GM19468 (cell line): ENCODE data around the gene ERCC6L.
"Not testable (repeated sequence)": the region's sequence is repeated elsewhere in the genome, so short reads cannot be mapped to it uniquely, and the experiment has no call there.

Source experiments
- ATAC-seq: cut with Tn5 transposase; IDR thresholded peaks from one replicate; pipeline ENCODE4 v1.9.1; 2021; ENCODE audit warnings: mild to moderate bottlenecking, moderate library complexity, moderate number of reproducible peaks; ENCODE audit not compliant: unreplicated experiment; ENCODE audit errors: extremely low read depth

The ERCC6L gene

DNA sequence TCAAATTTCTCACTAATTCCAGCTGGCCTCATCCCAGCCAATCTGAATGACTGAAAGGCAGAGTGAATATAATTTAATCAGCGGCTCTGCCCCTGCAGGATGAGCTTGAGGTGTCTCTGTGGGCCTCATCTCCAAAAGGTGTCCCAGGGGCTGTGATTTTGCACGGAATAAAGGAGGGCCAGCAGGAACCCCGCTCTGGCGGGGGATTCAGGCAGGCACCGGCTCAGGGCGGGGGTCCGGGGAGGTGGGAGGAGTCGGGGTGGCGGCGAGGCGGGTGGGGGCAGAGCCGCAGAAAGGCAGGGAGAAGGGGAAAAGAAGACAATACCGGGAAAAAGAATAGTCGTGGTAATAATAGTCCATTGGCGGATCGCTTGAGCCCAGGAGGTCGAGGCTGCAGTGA, 16.0 kb upstream of the ERCC6L start:
- no peak for ATAC-seq

- ATAC-seq = no peak
Measured at GRCh38 chrX:72253686-72254085, 14.9 kb upstream of the ERCC6L start.

- no peak for ATAC-seq
Measured at GRCh38 chrX:72247206-72247942, 8.5 kb upstream of the ERCC6L start.

GRCh38 chrX:72245461-72246089, 6.7 kb upstream of the ERCC6L start:
- ATAC-seq = peak; percentile 58

DNA sequence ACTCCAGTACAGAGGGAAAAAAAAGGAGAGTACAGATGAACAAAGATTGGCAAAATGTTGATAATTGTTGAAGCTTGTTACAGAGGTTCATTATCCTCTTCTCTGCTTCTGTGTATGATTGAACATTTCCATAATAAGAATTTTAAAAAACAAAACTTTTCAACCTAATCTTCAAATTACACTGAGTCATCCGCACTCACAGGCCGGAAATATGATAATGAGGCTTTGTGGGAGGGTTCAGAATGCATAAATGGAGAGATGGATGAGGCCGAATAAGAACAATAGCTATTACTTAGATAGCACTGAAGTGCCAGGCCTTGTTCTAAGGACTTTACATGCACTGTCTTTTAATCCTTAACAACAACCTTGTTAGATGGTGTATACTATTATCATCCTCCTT, 4.6 kb upstream of the ERCC6L start:
- no peak for ATAC-seq

DNA sequence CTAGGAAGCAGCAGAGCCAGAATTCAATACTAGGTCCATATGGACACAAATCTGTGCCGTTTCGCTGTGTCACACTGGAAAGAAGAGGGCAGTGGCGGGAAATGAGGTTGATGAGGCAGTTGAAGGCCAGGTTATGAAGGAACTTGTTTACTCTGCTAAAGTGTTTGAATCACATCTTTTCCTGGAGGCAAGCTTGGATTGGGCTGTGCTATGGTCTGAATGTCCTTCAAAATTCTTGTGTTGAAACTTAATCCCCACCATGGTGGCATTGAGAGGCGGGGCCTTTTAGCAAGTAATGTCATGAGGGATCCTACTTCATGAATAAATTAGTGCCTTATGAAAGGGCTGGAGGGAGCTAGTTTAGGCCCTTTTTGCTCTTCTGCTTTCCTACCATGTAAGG, 2.1 kb upstream of the ERCC6L start:
- ATAC-seq = no peak

DNA sequence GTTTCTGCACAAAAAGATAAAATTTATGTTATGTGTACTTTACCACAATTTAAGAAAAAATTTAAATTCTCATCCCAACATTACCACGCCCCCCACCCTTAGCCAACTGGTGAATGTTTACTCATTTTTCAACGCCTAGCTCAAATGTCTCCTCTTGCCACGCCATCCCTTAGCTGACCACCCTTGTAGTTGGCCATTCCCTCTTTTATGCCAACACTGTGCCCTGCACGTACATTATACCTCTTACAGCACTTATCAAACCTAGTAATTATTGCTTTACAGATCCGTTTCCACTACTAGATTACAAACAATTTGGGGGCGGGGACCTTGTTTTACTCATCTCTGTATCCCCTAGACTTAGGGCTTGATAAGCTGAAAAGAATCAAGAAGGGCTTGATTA, 644 bp downstream of the ERCC6L start:
- no peak for ATAC-seq

- no peak for ATAC-seq
Measured at GRCh38 chrX:72236841-72237240, 2.0 kb downstream of the ERCC6L start.

DNA sequence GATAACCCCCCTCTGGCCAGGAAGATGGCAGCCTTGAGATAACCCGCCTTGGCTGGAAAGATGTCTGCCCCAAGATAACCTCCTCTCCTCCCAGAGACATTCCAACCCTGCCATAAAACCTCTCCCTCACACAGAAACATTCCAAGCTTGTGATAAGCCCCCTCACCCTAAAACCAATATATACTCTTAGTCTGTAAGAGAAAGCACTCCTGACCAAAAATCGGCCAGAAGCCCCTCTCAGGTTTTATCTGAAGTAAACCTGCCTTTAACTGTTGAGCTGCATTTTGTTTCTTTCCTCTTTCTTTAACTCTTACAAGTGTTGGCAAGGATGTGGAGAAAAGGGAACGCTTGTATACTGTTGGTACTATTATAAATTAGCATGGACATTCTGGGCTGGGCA, 8.5 kb downstream of the ERCC6L start:
- no peak for ATAC-seq

DNA sequence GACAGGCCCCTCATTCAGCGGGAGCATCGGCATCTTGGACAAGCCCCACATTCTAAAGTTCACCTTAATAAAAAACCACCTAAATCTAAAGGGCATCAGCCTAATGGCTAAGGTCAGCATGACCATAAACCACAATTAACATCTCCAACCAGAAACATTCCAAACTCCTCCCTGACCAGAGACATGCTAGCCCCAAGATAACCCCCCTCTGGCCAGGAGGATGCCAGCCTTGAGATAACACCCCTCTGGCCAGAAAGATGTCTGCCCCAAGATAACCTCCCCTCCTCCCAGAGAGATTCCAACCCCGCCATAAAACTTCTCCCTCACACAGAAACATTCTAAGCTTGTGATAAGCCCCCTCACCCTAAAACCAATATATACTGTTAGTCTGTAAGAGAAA, 18.5 kb downstream of the ERCC6L start:
- ATAC-seq = not testable (repeated sequence)

DNA sequence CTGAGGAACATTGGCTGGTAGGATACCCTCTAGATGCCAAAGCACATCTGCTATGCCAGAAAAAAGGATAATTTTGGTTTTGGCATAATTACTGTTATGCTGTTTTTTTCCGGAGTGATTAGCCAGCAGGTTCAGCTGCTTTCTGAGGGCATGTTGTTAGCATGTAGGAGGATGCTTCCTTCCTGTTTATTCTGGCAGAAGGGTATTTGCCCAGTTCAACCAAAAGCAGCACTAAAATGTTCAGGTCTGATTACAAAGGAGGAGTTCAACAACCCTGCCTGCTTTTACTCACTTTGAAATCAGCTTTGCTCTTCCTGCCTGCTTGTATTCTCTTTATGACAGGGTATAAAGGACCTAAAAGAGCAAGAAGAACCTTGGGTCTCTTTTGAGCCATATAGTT, 21.9 kb downstream of the ERCC6L start:
- no peak for ATAC-seq

DNA sequence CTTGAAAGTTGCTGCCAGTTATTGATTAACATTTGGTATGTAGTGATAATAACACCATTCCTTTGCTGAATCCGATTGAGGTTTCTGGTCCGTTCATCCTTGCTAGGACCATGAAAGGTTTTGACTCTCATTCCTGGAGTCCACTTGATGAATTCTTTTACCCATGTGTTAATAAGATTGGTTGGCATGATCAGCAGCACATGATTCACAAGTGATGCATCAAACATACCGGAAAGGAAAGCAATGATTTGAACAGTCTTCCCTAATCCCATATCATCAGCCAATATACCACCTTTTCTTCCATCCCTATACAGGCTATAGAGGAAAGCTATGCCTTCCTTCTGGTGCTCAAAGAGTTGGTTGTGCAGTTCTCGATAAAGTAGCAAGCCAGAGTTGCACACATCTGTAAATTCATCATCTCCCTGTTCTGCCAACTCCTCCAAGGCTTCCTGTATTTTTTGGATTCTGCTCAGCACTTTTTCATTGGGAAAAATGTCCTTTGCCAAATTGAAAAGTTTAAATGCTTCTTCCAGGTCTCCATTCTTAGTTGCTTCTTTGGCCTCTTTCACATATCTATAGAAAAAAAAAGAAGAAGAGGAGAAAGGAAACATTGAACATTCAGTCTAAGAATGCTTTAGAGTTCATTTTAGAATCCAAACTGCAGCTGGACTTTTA, 30.6 kb downstream of the ERCC6L start:
- ATAC-seq = no peak

GRCh38 chrX:72207366-72207765, 31.5 kb downstream of the ERCC6L start:
- ATAC-seq = no peak

GRCh38 chrX:72205706-72206105, 33.1 kb downstream of the ERCC6L start:
- ATAC-seq = no peak

DNA sequence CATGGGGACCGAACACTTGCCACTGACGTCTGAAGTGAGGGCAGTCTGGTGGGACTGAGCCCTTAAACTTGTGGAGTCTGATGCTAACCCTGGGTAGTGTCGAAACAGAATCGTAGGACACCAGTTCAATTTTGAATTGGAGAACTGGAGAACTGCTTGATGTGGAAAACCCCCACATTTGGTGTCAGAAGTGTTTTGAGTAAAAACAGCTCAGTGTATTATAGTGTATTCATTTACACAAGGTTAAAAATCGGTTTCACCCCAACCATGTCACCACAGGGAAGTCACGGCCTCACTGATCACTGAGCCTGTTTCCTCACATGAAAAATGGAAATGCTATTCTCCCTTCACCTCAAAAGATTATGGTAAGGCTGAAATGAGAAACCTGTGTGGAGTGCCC, 35.4 kb downstream of the ERCC6L start:
- ATAC-seq = no peak

GRCh38 chrX:72202792-72203401, 35.9 kb downstream of the ERCC6L start:
- no peak for ATAC-seq

- ATAC-seq = no peak
Measured at GRCh38 chrX:72201836-72202536, 36.8 kb downstream of the ERCC6L start.

GRCh38 chrX:72182924-72183323, 55.9 kb downstream of the ERCC6L start:
- no peak for ATAC-seq

DNA sequence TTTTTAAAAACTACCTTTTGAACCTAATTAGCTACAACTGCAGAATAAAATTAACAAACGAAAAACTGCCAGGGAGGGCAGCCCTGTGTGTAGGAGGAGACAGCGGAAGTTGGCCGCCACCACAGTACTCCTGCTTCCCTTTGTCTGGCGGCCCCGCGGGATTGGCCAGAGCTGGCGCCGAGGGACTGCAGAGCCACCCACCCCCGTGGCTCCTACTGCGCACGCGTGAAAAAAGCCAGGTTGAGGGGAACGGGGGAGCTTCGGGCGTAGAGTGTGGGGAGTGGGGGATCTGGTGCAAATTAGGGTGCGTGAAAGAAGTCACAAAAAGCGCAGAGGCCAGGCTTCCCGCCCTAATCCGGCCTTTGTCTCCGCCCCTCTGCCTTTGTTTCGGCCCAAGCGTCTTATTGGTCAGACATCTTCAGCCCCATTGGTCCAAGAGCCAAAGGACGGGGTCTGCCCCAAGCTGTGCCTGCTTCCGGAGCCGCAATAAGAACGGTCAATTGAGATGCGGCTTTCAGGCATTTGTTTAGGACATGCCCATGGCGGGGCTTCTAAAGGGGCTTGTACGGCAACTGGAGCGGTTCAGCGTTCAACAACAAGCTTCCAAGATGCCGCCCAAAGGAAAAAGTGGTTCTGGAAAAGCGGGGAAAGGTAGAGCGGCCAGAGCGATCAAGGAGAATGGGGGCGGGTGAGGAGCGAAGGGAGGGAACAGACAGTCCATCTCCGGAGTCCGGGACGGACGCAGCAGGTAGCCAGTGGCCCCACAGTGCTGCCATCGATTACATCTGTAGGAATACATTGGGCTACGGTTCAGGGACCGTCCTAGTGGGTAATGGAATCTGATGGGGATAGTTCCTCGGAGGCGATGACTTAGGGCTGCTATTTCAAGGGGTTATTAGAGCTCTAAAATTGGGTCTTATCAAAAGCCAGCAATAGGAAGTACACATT, 57.4 kb downstream of the ERCC6L start, which contains the start of gene PIN4:
Gene PIN4, plus strand, starts transcription at position 580 of the 948 bp plus-strand sequence. Its CDS starts 29 bp downstream, at position 609.
- peak; percentile 86 for ATAC-seq
